MM.1S (cell line): ENCODE data around the gene RGS16.

ENCODE experiments used
- DNase-seq: peaks from one replicate; pipeline ENCODE4 v3.0.0-alpha.2; 2015
- H2AFZ ChIP-seq: fragments of 300-600 bp; sonication (generic); 2 replicates; pipeline ENCODE4 v1.6.0; 2016; ENCODE audit warnings: antibody characterized with exemption, low read length
- H3F3A ChIP-seq: fragments of 300-600 bp; sonication (generic); 2 replicates; pipeline ENCODE4 v1.6.1; 2016; ENCODE audit warnings: mild to moderate bottlenecking, antibody characterized with exemption, low read length, moderate library complexity, mixed read lengths; ENCODE audit not compliant: insufficient read depth
- H3K27ac ChIP-seq: fragments of 300-600 bp; sonication (generic); 2 replicates; pipeline ENCODE4 v1.5.1; 2016; ENCODE audit warnings: mild to moderate bottlenecking, low read length
- H3K27me3 ChIP-seq: fragments of 300-600 bp; sonication (generic); replicated peaks from 2 replicates; pipeline ENCODE4 v1.6.0; 2016; ENCODE audit warnings: low read length; ENCODE audit not compliant: insufficient read depth
- H3K36me3 ChIP-seq: fragments of 300-600 bp; sonication (generic); replicated peaks from 2 replicates; pipeline ENCODE4 v1.6.1; 2016; ENCODE audit warnings: mild to moderate bottlenecking, low read length, mixed read lengths; ENCODE audit not compliant: insufficient read depth
- H3K4me1 ChIP-seq: fragments of 300-600 bp; sonication (generic); 2 replicates; pipeline ENCODE4 v1.6.1; 2016; ENCODE audit warnings: low read length, mixed read lengths
- H3K4me2 ChIP-seq: fragments of 300-600 bp; sonication (generic); 2 replicates; pipeline ENCODE4 v1.6.0; 2016; ENCODE audit warnings: low read depth, low read length
- H3K4me3 ChIP-seq: fragments of 300-600 bp; sonication (generic); 2 replicates; pipeline ENCODE4 v1.5.1; 2016; ENCODE audit warnings: low read length, mixed read lengths
- H3K79me2 ChIP-seq: fragments of 300-600 bp; sonication (generic); 2 replicates; pipeline ENCODE4 v1.6.1; 2016; ENCODE audit warnings: mixed run types, low read length, mixed read lengths
- H3K9ac ChIP-seq: fragments of 300-600 bp; sonication (generic); 2 replicates; pipeline ENCODE4 v1.6.1; 2016; ENCODE audit warnings: low read length, mixed read lengths
- H3K9me2 ChIP-seq: fragments of 300-600 bp; sonication (generic); replicated peaks from 2 replicates; pipeline ENCODE4 v1.6.1; 2016; ENCODE audit warnings: mild to moderate bottlenecking, low read length, mixed read lengths; ENCODE audit not compliant: insufficient read depth
- H3K9me3 ChIP-seq: fragments of 300-600 bp; sonication (generic); replicated peaks from 2 replicates; pipeline ENCODE4 v1.6.1; 2016; ENCODE audit warnings: mild to moderate bottlenecking, low read length, mixed read lengths; ENCODE audit not compliant: insufficient read depth
- H4K20me1 ChIP-seq: fragments of 300-600 bp; sonication (generic); 2 replicates; pipeline ENCODE4 v1.6.1; 2016; ENCODE audit warnings: mild to moderate bottlenecking, low read length, moderate library complexity, mixed read lengths; ENCODE audit not compliant: insufficient read depth
- CTCF ChIP-seq: fragments of 300-600 bp; sonication (generic); IDR thresholded peaks from 2 replicates; pipeline ENCODE4 v1.5.1; 2016; ENCODE audit warnings: antibody characterized with exemption, low read length, mixed read lengths
- EZH2 ChIP-seq: fragments of 300-600 bp; sonication (generic); optimal IDR thresholded peaks from 2 replicates; pipeline ENCODE3; 2017; ENCODE audit warnings: low read depth, mild to moderate bottlenecking, antibody characterized with exemption, low read length, mixed read lengths
- EZH2phosphoT487 ChIP-seq: fragments of 300-600 bp; sonication (generic); IDR thresholded peaks from 2 replicates; pipeline ENCODE4 v1.6.1; 2018; ENCODE audit warnings: antibody characterized with exemption, low read length

Gene RGS16

GRCh38 chr1:182651339-182651724 is 47.1 kb upstream of the RGS16 start:
- Histone ChIP-seq H3K9me3 (no peaks in the 10 kb centered on the region), H3K9me2 (no peaks in the 10 kb centered on the region), H3K9ac (no peak overlapping the region), H3K27ac (no peak overlapping the region), H3K79me2 (no peaks in the 10 kb centered on the region), H3K4me2 (no peak overlapping the region), H3F3A (no peaks in the 10 kb centered on the region), H3K36me3 (no peaks in the 10 kb centered on the region), H3K27me3 (no peaks in the 10 kb centered on the region), H2AFZ (no peak overlapping the region), H3K4me1 (no peaks in the 10 kb centered on the region), H4K20me1 (no peaks in the 10 kb centered on the region), H3K4me3 (no peak overlapping the region)
- DNase-seq, result no peak
- TF ChIP-seq EZH2phosphoT487 (no peak), CTCF (no peak)

GRCh38 chr1:182650678-182651338 is 46.6 kb upstream of the RGS16 start:
- Histone ChIP-seq H3K9ac (no peak overlapping the region), H3K9me3 (no peaks in the 10 kb centered on the region), H3K36me3 (no peaks in the 10 kb centered on the region), H3K79me2 (no peaks in the 10 kb centered on the region), H2AFZ (no peak overlapping the region), H3K4me3 (no peak overlapping the region), H3K27me3 (no peaks in the 10 kb centered on the region), H3K9me2 (no peaks in the 10 kb centered on the region), H3K27ac (no peak overlapping the region), H3K4me1 (no peaks in the 10 kb centered on the region), H3F3A (no peaks in the 10 kb centered on the region), H3K4me2 (no peak overlapping the region), H4K20me1 (no peaks in the 10 kb centered on the region)
- DNase-seq, result peak; percentile 5
- TF ChIP-seq CTCF (no peak), EZH2phosphoT487 (no peak)

- no peaks in the 10 kb centered on the region for H3F3A ChIP-seq
- H3K4me3 ChIP-seq, result no peak overlapping the region
- no peak overlapping the region for H3K4me2 ChIP-seq
Observed at GRCh38 chr1:182649041-182649440, 44.9 kb upstream of the RGS16 start.

More at GRCh38 chr1:182649041-182649440, 44.9 kb upstream of the RGS16 start:
- Histone ChIP-seq H3K79me2 (no peaks in the 10 kb centered on the region), H4K20me1 (no peaks in the 10 kb centered on the region), H3K9ac (no peak overlapping the region), H2AFZ (no peak overlapping the region), H3K4me1 (no peaks in the 10 kb centered on the region), H3K27ac (no peak overlapping the region), H3K9me3 (no peaks in the 10 kb centered on the region), H3K27me3 (no peaks in the 10 kb centered on the region), H3K36me3 (no peaks in the 10 kb centered on the region), H3K9me2 (no peaks in the 10 kb centered on the region)
- DNase-seq, result peak; percentile 4
- TF ChIP-seq EZH2 (no peak), EZH2phosphoT487 (no peak), CTCF (no peak)
